ENCODE results near the gene WWTR1. TPM values are rescaled to one million over a fixed set of nuclear protein-coding genes. Genes with fewer than 3 reads are reported as not detected.

The WWTR1 gene
- total RNA-seq, 1 donor from 2014 or later, result 42.1 TPM

GRCh38 chr3:149506540-149506939, 151.3 kb downstream of the WWTR1 start:
- DNase-seq (ENCODE audit: low read depth), result no peak
- no peak for TF ChIP-seq CTCF (IDR thresholded peaks at IDR 0.05; ENCODE audit: insufficient read depth, low read length, poor library complexity, severe bottlenecking)
- Histone ChIP-seq H3K4me3 (ENCODE audit: low read depth, low read length) (no peak overlapping the region), H3K27me3 (ENCODE audit: control insufficient read depth, insufficient read depth, low read length) (no peaks in the 10 kb centered on the region), H3K36me3 (ENCODE audit: control insufficient read depth, insufficient read depth, low read length) (no peaks in the 10 kb centered on the region)

GRCh38 chr3:149502438-149502837, 155.4 kb downstream of the WWTR1 start:
- no peaks in the 10 kb centered on the region for H3K27me3 ChIP-seq (ENCODE audit: control insufficient read depth, insufficient read depth, low read length)
- no peak for DNase-seq (ENCODE audit: low read depth)
- TF ChIP-seq CTCF (IDR thresholded peaks at IDR 0.05; ENCODE audit: insufficient read depth, low read length, poor library complexity, severe bottlenecking), result no peak
- H3K36me3 ChIP-seq (ENCODE audit: control insufficient read depth, insufficient read depth, low read length), result no peaks in the 10 kb centered on the region
- H3K4me3 ChIP-seq (ENCODE audit: low read depth, low read length), result no peak overlapping the region

GRCh38 chr3:149501524-149501923, 156.3 kb downstream of the WWTR1 start:
- DNase-seq (ENCODE audit: low read depth), result peak; percentile 89
- H3K4me3 ChIP-seq (ENCODE audit: low read depth, low read length), result no peak overlapping the region
- TF ChIP-seq CTCF (IDR thresholded peaks at IDR 0.05; ENCODE audit: insufficient read depth, low read length, poor library complexity, severe bottlenecking), result no peak
- H3K27me3 ChIP-seq (ENCODE audit: control insufficient read depth, insufficient read depth, low read length), result no peaks in the 10 kb centered on the region
- no peaks in the 10 kb centered on the region for H3K36me3 ChIP-seq (ENCODE audit: control insufficient read depth, insufficient read depth, low read length)

GRCh38 chr3:149497966-149498670, 159.7 kb downstream of the WWTR1 start:
- no peaks in the 10 kb centered on the region for H3K36me3 ChIP-seq (ENCODE audit: control insufficient read depth, insufficient read depth, low read length)
- DNase-seq (ENCODE audit: low read depth), result no peak
- H3K4me3 ChIP-seq (ENCODE audit: low read depth, low read length), result no peak overlapping the region
- no peak for TF ChIP-seq CTCF (IDR thresholded peaks at IDR 0.05; ENCODE audit: insufficient read depth, low read length, poor library complexity, severe bottlenecking)
- H3K27me3 ChIP-seq (ENCODE audit: control insufficient read depth, insufficient read depth, low read length), result no peaks in the 10 kb centered on the region

GRCh38 chr3:149496891-149497290, 160.9 kb downstream of the WWTR1 start:
- Histone ChIP-seq H3K27me3 (ENCODE audit: control insufficient read depth, insufficient read depth, low read length) (no peaks in the 10 kb centered on the region), H3K36me3 (ENCODE audit: control insufficient read depth, insufficient read depth, low read length) (no peaks in the 10 kb centered on the region), H3K4me3 (ENCODE audit: low read depth, low read length) (no peak overlapping the region)
- no peak for DNase-seq (ENCODE audit: low read depth)
- TF ChIP-seq CTCF (IDR thresholded peaks at IDR 0.05; ENCODE audit: insufficient read depth, low read length, poor library complexity, severe bottlenecking), result no peak

- Histone ChIP-seq H3K4me3 (ENCODE audit: low read depth, low read length) (no peak overlapping the region), H3K27me3 (ENCODE audit: control insufficient read depth, insufficient read depth, low read length) (no peaks in the 10 kb centered on the region), H3K36me3 (ENCODE audit: control insufficient read depth, insufficient read depth, low read length) (no peaks in the 10 kb centered on the region)
- DNase-seq (ENCODE audit: low read depth), result no peak
- TF ChIP-seq CTCF (IDR thresholded peaks at IDR 0.05; ENCODE audit: insufficient read depth, low read length, poor library complexity, severe bottlenecking), result no peak
Observed at GRCh38 chr3:149495581-149496125, 162.2 kb downstream of the WWTR1 start.
